GM23248 (cell line): Measurements from ENCODE around the gene GABRG3. TPM values are rescaled to one million over a fixed set of nuclear protein-coding genes. Genes with fewer than 3 reads are reported as not detected.
A peak's percentile ranks its signal among the peaks of the same experiment; 100 is the strongest.
"Not testable (repeated sequence)": the region's sequence is repeated elsewhere in the genome, so short reads cannot be mapped to it uniquely, and the experiment has no call there.

Experiments used
- DNase-seq: peaks from one replicate; pipeline ENCODE4 v3.0.0-alpha.2; 2015
- H2AFZ ChIP-seq: fragments of 200-600 bp; sonication (generic); 2 replicates; pipeline ENCODE4 v1.6.1; 2016; ENCODE audit warnings: antibody characterized with exemption
- H3F3A ChIP-seq: fragments of 200-600 bp; sonication (generic); 2 replicates; pipeline ENCODE4 v1.6.1; 2016; ENCODE audit warnings: mild to moderate bottlenecking, antibody characterized with exemption, mixed run types; ENCODE audit not compliant: insufficient read depth
- H3K27ac ChIP-seq: fragments of 200-600 bp; sonication (generic); 2 replicates; pipeline ENCODE4 v1.5.1; 2016; ENCODE audit warnings: mild to moderate bottlenecking
- H3K27me3 ChIP-seq: fragments of 200-600 bp; sonication (generic); replicated peaks from 2 replicates; pipeline ENCODE4 v1.6.1; 2016; ENCODE audit warnings: mild to moderate bottlenecking; ENCODE audit not compliant: insufficient read depth
- H3K36me3 ChIP-seq: fragments of 200-600 bp; sonication (generic); 2 replicates; pipeline ENCODE4 v1.6.1; 2016; ENCODE audit warnings: low read depth, mild to moderate bottlenecking
- H3K4me1 ChIP-seq: fragments of 200-600 bp; sonication (generic); 2 replicates; pipeline ENCODE4 v1.6.1; 2016; ENCODE audit warnings: mild to moderate bottlenecking; ENCODE audit not compliant: insufficient read depth
- H3K4me2 ChIP-seq: fragments of 200-600 bp; sonication (generic); one replicate; pipeline ENCODE4 v1.6.1; 2016; ENCODE audit warnings: mild to moderate bottlenecking; ENCODE audit not compliant: unreplicated experiment
- H3K4me3 ChIP-seq: fragments of 200-600 bp; sonication (generic); 2 replicates; pipeline ENCODE4 v1.5.1; 2016; ENCODE audit warnings: mild to moderate bottlenecking
- H3K79me2 ChIP-seq: fragments of 200-600 bp; sonication (generic); 2 replicates; pipeline ENCODE4 v1.6.1; 2016; ENCODE audit warnings: mild to moderate bottlenecking; ENCODE audit not compliant: insufficient read depth
- H3K9ac ChIP-seq: fragments of 200-600 bp; sonication (generic); 2 replicates; pipeline ENCODE4 v1.6.1; 2016; ENCODE audit warnings: mild to moderate bottlenecking
- H3K9me2 ChIP-seq: fragments of 200-600 bp; sonication (generic); 2 replicates; pipeline ENCODE4 v1.6.1; 2016; ENCODE audit warnings: mixed run types, mild to moderate bottlenecking, moderate library complexity; ENCODE audit not compliant: insufficient read depth
- H3K9me3 ChIP-seq: fragments of 200-600 bp; sonication (generic); one replicate; pipeline ENCODE4 v1.6.1; 2017; ENCODE audit warnings: low read depth
- H4K20me1 ChIP-seq: fragments of 200-600 bp; sonication (generic); 2 replicates; pipeline ENCODE4 v1.6.0; 2016; ENCODE audit not compliant: insufficient read depth
- EZH2 ChIP-seq: fragments of 200-600 bp; sonication (generic); IDR thresholded peaks from 2 replicates; pipeline ENCODE4 v1.6.1; 2018; ENCODE audit warnings: antibody characterized with exemption, mild to moderate bottlenecking; ENCODE audit not compliant: insufficient read depth, poor library complexity, severe bottlenecking
- EZH2phosphoT487 ChIP-seq: fragments of 200-600 bp; sonication (generic); IDR thresholded peaks from 2 replicates; pipeline ENCODE4 v1.6.1; 2018; ENCODE audit warnings: antibody characterized with exemption, moderate library complexity, mild to moderate bottlenecking, low read depth; ENCODE audit not compliant: insufficient read depth
- WGBS, 2 experiments: methylation state at CpG; one replicate each; pipeline ENCODE4 v1.1.6; 2015 to 2017; ENCODE audit warnings: low lambda C conversion rate in 2 of 2, low coverage in 1 of 2; ENCODE audit errors: missing lambda C conversion rate in 2 of 2; 5-methylcytosine and 5-hydroxymethylcytosine counted together
- in situ Hi-C: fragments of 300-500 bp; cut with MboI; formaldehyde crosslinking; loops from 2 replicates; pipeline ENCODE4 v1.15.0; 2020
- polyA plus RNA-seq: library from polyadenylated mRNA; unstranded; fragments of >200 nt; fragmentation: Nextera tagmentation; extraction: Ambion mirVana; gene quantifications from 2 replicates; pipeline ENCODE4 v1.2.1, GENCODE V29; 2016
- total RNA-seq: library from RNA; depleted of rRNA; stranded (reverse); fragments of >200 nt; shearing (Covaris generic); gene quantifications from 2 replicates; pipeline ENCODE4 v1.2.3, GENCODE V29; 2014

GABRG3 gene
- total and polyA plus RNA-seq, 2 experiments from 2014 or later, result not detected

GRCh38 chr15:27176785-27177406 lies 205.9 kb downstream of the GABRG3 start:
- TF ChIP-seq EZH2phosphoT487 (no peak), EZH2 (no peak)
- 26 to 30% methylated on average over 4 of the region's 4 CpGs for WGBS, 2 experiments
- peak; percentile 13 for DNase-seq

GRCh38 chr15:27179789-27180188 lies 208.8 kb downstream of the GABRG3 start:
- H3K9me3 ChIP-seq, result no peaks in the 10 kb centered on the region
- H3K9ac ChIP-seq, result no peak overlapping the region
- DNase-seq, result no peak
- in situ Hi-C loops, result no loop called here
- no peak overlapping the region for H2AFZ ChIP-seq
- 17 to 18% methylated on average over 7 of the region's 7 CpGs for WGBS, 2 experiments
- no peak overlapping the region for H3K27ac ChIP-seq
- H3K27me3 ChIP-seq, result no peaks in the 10 kb centered on the region
- H3K79me2 ChIP-seq, result no peaks in the 10 kb centered on the region
- H3K4me3 ChIP-seq, result no peak overlapping the region
- H3K36me3 ChIP-seq, result no peaks in the 10 kb centered on the region
- H4K20me1 ChIP-seq, result no peaks in the 10 kb centered on the region
- no peaks in the 10 kb centered on the region for H3K9me2 ChIP-seq
- H3K4me1 ChIP-seq, result no peaks in the 10 kb centered on the region
- TF ChIP-seq EZH2phosphoT487, result no peak
- TF ChIP-seq EZH2, result no peak
- H3F3A ChIP-seq, result no peaks in the 10 kb centered on the region
- H3K4me2 ChIP-seq, result no peak overlapping the region

More at GRCh38 chr15:27176785-27177406, 205.9 kb downstream of the GABRG3 start:
- no peaks in the 10 kb centered on the region for H3K9me2 ChIP-seq
- no peak overlapping the region for H3K27ac ChIP-seq
- no peaks in the 10 kb centered on the region for H3K36me3 ChIP-seq
- H3F3A ChIP-seq, result no peaks in the 10 kb centered on the region
- H4K20me1 ChIP-seq, result no peaks in the 10 kb centered on the region
- no peaks in the 10 kb centered on the region for H3K9me3 ChIP-seq
- no peaks in the 10 kb centered on the region for H3K27me3 ChIP-seq
- no peak overlapping the region for H3K9ac ChIP-seq
- H3K4me2 ChIP-seq, result no peak overlapping the region
- H3K79me2 ChIP-seq, result no peaks in the 10 kb centered on the region
- in situ Hi-C loops, result no loop called here
- H2AFZ ChIP-seq, result no peak overlapping the region
- H3K4me1 ChIP-seq, result no peaks in the 10 kb centered on the region
- no peak overlapping the region for H3K4me3 ChIP-seq

GRCh38 chr15:27182561-27183110 lies 211.7 kb downstream of the GABRG3 start:
- no peaks in the 10 kb centered on the region for H3K9me3 ChIP-seq
- 30 to 46% methylated on average over 13 of the region's 13 CpGs for WGBS, 2 experiments
- H3K27ac ChIP-seq, result no peak overlapping the region
- H3K9me2 ChIP-seq, result no peaks in the 10 kb centered on the region
- H3K9ac ChIP-seq, result no peak overlapping the region
- no peak for DNase-seq
- no peaks in the 10 kb centered on the region for H3K79me2 ChIP-seq
- TF ChIP-seq EZH2phosphoT487, result no peak
- TF ChIP-seq EZH2, result no peak
- no peaks in the 10 kb centered on the region for H3K27me3 ChIP-seq
- no peaks in the 10 kb centered on the region for H3K36me3 ChIP-seq
- no peaks in the 10 kb centered on the region for H4K20me1 ChIP-seq
- H3F3A ChIP-seq, result no peaks in the 10 kb centered on the region
- H2AFZ ChIP-seq, result 0 out of 2 replicates have a peak overlapping the region, but pooled peaks have one; percentile 30
- H3K4me1 ChIP-seq, result no peaks in the 10 kb centered on the region
- in situ Hi-C loops, result no loop called here
- no peak overlapping the region for H3K4me3 ChIP-seq
- H3K4me2 ChIP-seq, result no peak overlapping the region

DNA sequence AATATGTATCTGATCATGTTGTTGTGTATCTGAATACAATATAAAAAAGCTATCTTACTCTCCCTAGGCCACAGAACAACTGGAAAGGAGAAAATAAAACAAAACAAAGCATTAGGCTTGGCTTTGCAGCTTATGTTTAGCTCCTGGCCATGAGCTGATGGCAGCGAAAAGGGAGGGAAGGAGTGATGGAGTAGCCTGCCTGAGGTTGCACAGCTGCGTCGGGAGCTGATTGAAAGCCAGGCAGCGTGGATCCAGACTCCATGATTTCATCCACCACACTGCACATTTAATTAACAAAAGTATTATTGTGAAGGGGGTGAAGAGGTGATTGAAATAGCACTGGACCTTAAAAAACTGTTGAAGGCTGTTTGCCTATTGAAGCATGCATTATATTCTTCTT lies 212.2 kb downstream of the GABRG3 start:
- in situ Hi-C loops, result no loop called here
- 2 to 6% methylated on average over 4 of the region's 4 CpGs for WGBS, 2 experiments
- Histone ChIP-seq H3K9ac (no peak overlapping the region), H3K36me3 (no peaks in the 10 kb centered on the region), H3K9me2 (no peaks in the 10 kb centered on the region), H3K4me1 (no peaks in the 10 kb centered on the region), H3F3A (no peaks in the 10 kb centered on the region), H3K4me3 (no peak overlapping the region), H3K9me3 (no peaks in the 10 kb centered on the region), H3K79me2 (no peaks in the 10 kb centered on the region), H2AFZ (0 out of 2 replicates have a peak overlapping the region, but pooled peaks have one; percentile 30), H3K4me2 (no peak overlapping the region), H3K27ac (no peak overlapping the region), H4K20me1 (no peaks in the 10 kb centered on the region), H3K27me3 (no peaks in the 10 kb centered on the region)
- DNase-seq, result no peak
- TF ChIP-seq EZH2 (no peak), EZH2phosphoT487 (no peak)

GRCh38 chr15:27191515-27191914 lies 220.5 kb downstream of the GABRG3 start:
- not testable (repeated sequence) for H4K20me1 ChIP-seq

More at GRCh38 chr15:27191515-27191914, 220.5 kb downstream of the GABRG3 start:
- H3K9me2 ChIP-seq, H3K27ac ChIP-seq, H3K4me1 ChIP-seq, DNase-seq, in situ Hi-C loops, H3K27me3 ChIP-seq, H3F3A ChIP-seq, H3K4me3 ChIP-seq, H3K9ac ChIP-seq, H3K9me3 ChIP-seq, H3K79me2 ChIP-seq, H3K4me2 ChIP-seq, H2AFZ ChIP-seq, H3K36me3 ChIP-seq: not testable (repeated sequence)
- WGBS, 2 experiments, result 22 to 28% methylated on average over 4 of the region's 4 CpGs
